K562 (cell line): ENCODE data around the gene ETS1.

ENCODE experiments used
- ZBTB8A ChIP-seq: fragments of 450-650 bp; IDR thresholded peaks from 2 replicates; pipeline ENCODE4 v1.6.1; 2018; ENCODE audit warnings: mild to moderate bottlenecking, moderate library complexity; ENCODE audit not compliant: partially characterized antibody
- TF ChIP-seq, protein P1 (sequence below): sonication (generic); formaldehyde crosslinking; IDR thresholded peaks from 2 replicates; pipeline ENCODE4 v1.8.0; 2022; ENCODE audit warnings: mild to moderate bottlenecking, missing genetic modification reagents, borderline replicate concordance
- TF ChIP-seq, protein P2 (sequence below): fragments of 450-650 bp; IDR thresholded peaks from 2 replicates; pipeline ENCODE4 v1.6.1; 2014; ENCODE audit warnings: low read depth, mild to moderate bottlenecking, moderate library complexity, borderline replicate concordance

- no peak for TF ChIP-seq ZBTB8A
- TF ChIP-seq, protein P1, sequence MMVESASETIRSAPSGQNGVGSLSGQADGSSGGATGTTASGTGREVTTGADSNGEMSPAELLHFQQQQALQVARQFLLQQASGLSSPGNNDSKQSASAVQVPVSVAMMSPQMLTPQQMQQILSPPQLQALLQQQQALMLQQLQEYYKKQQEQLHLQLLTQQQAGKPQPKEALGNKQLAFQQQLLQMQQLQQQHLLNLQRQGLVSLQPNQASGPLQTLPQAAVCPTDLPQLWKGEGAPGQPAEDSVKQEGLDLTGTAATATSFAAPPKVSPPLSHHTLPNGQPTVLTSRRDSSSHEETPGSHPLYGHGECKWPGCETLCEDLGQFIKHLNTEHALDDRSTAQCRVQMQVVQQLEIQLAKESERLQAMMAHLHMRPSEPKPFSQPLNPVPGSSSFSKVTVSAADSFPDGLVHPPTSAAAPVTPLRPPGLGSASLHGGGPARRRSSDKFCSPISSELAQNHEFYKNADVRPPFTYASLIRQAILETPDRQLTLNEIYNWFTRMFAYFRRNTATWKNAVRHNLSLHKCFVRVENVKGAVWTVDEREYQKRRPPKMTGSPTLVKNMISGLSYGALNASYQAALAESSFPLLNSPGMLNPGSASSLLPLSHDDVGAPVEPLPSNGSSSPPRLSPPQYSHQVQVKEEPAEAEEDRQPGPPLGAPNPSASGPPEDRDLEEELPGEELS = no peak
- TF ChIP-seq, protein P2, sequence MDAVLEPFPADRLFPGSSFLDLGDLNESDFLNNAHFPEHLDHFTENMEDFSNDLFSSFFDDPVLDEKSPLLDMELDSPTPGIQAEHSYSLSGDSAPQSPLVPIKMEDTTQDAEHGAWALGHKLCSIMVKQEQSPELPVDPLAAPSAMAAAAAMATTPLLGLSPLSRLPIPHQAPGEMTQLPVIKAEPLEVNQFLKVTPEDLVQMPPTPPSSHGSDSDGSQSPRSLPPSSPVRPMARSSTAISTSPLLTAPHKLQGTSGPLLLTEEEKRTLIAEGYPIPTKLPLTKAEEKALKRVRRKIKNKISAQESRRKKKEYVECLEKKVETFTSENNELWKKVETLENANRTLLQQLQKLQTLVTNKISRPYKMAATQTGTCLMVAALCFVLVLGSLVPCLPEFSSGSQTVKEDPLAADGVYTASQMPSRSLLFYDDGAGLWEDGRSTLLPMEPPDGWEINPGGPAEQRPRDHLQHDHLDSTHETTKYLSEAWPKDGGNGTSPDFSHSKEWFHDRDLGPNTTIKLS = no peak
Measured at GRCh38 chr11:128528294-128528693, 59.1 kb downstream of the ETS1 start.
